Thymus (tissue), 11 donors: ENCODE measurements around the gene KCNA2. TPM values are rescaled to one million over a fixed set of nuclear protein-coding genes. Genes with fewer than 3 reads are reported as not detected.

ENCODE experiments used
- DNase-seq, 9 donors: peaks; one replicate each; pipeline ENCODE4 v3.0.0-alpha.2; 2013; ENCODE audit warnings: low spot score in 9 of 9, low read depth in 6 of 9, missing footprints in 1 of 9
- H3K27ac ChIP-seq, 2 donors: one replicate each; pipeline ENCODE4 v1.5.1; 2013; ENCODE audit warnings: control low read depth in 1 of 2, low read depth in 1 of 2, low read length in 1 of 2, mild to moderate bottlenecking in 1 of 2, moderate library complexity in 1 of 2
- H3K27me3 ChIP-seq, 2 donors: one replicate each; pipeline ENCODE4 v1.5.1; 2013; ENCODE audit warnings: low read length in 1 of 2; ENCODE audit not compliant: control insufficient read depth in 2 of 2, insufficient read depth in 1 of 2
- H3K36me3 ChIP-seq, 2 donors: one replicate each; pipeline ENCODE4 v1.5.1; 2013; ENCODE audit warnings: low read length in 1 of 2, mild to moderate bottlenecking in 1 of 2, moderate library complexity in 1 of 2; ENCODE audit not compliant: control insufficient read depth in 2 of 2, insufficient read depth in 2 of 2
- H3K4me1 ChIP-seq, 2 donors: one replicate each; pipeline ENCODE4 v1.5.1; 2013; ENCODE audit warnings: low read length in 2 of 2; ENCODE audit not compliant: control insufficient read depth in 2 of 2, insufficient read depth in 2 of 2
- H3K4me3 ChIP-seq, 2 donors: one replicate each; pipeline ENCODE4 v1.5.1; 2013; ENCODE audit warnings: low read length in 2 of 2, control low read depth in 1 of 2, mild to moderate bottlenecking in 1 of 2
- H3K9me3 ChIP-seq, 2 donors: one replicate each; pipeline ENCODE4 v1.5.1; 2013; ENCODE audit warnings: low read length in 1 of 2, mild to moderate bottlenecking in 1 of 2; ENCODE audit not compliant: control insufficient read depth in 2 of 2, insufficient read depth in 1 of 2
- WGBS: extraction: QIAGEN DNeasy Blood & Tissue Kit; methylation state at CpG from one replicate; pipeline ENCODE4 v1.1.7; 2013; 5-methylcytosine and 5-hydroxymethylcytosine counted together
- polyA plus RNA-seq: library from polyadenylated mRNA; stranded (reverse); fragments of 200-250 nt; gene quantifications from one replicate; pipeline ENCODE4 v1.2.3, GENCODE V29; 2013
- total RNA-seq: library from RNA; stranded (reverse); fragments of 120-200 nt; gene quantifications from one replicate; pipeline ENCODE4 v1.2.4, GENCODE V29; 2013
- donor health status: healthy.

KCNA2 gene
- total and polyA plus RNA-seq, 2 donors: 0.50 to 2.5 TPM

DNA sequence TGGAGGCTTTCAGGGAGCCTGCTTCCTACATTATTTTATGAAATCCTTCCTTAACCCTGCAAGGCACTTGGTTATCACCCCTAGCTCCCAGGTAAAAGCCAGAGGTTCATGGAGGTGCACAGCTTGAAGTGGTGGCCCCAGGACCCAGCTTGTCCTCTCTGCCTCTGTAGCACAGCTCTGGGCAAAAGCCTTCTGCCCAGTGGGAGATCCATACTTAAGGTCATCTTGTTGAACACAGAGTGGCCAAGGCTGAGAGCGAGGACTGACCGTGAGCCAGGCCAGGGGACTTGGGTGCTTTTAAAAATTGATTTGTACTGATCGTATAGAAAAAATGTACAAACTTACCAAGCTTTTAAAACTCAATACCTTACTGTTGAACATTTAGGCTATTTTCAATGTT is 33.4 kb downstream of the KCNA2 start:
- WGBS: 98% methylated on average over 3 of the region's 3 CpGs
- H3K36me3 ChIP-seq: no peaks in the 10 kb centered on the region
- no peak overlapping the region for H3K27ac ChIP-seq
- no peaks in the 10 kb centered on the region for H3K9me3 ChIP-seq
- no peak overlapping the region for H3K4me3 ChIP-seq
- H3K27me3 ChIP-seq: peaks cover 2 to 31% of the 10 kb centered on the region in 2 donors
- no peak for DNase-seq
- no peaks in the 10 kb centered on the region for H3K4me1 ChIP-seq

DNA sequence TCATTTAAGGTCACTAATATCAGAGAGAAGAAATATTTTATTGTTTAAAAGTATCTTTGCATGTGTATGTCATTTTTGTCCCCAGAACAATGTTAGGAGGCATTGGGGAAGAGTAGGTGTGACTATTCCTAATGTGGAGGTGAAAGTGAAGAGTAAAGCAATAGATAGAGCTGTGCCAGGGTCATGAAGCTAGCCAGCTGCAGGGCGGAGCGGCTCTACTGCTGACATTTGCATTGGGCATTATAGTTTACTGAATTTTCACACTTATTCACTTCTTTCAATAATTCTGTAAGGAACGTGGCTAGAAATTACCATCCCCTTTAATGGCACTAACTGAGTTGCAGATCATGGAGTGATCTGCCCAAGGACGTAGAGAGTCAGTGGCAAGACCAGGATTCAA is 35.3 kb downstream of the KCNA2 start:
- H3K9me3 ChIP-seq: no peaks in the 10 kb centered on the region
- peaks cover 2 to 37% of the 10 kb centered on the region in 2 donors for H3K27me3 ChIP-seq
- no peaks in the 10 kb centered on the region for H3K36me3 ChIP-seq
- DNase-seq: no peak
- H3K4me1 ChIP-seq: no peaks in the 10 kb centered on the region
- 79% methylated on average over 4 of the region's 4 CpGs for WGBS
- H3K4me3 ChIP-seq: no peak overlapping the region
- no peak overlapping the region for H3K27ac ChIP-seq

DNA sequence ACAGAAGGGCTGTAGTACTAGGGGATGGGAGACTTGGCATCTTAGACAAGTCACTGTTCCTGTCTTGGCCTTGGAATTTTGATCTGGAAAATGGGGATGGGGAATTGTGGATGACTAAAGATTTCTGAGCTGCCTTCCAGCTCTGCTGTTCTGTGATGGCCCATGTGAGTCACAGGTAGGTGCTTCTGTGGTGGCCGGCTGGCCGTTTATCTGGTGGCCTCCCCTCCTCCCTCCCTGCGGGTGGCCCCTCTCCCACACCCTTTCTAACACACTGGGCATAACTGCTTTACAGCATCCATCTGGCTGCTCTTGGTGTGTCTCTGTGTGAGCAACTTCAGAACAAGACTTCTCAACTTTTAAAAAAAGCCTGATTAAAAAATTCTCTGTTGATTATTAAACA is 35.9 kb downstream of the KCNA2 start:
- Histone ChIP-seq H3K27me3 (peaks cover 2 to 41% of the 10 kb centered on the region in 2 donors), H3K27ac (no peak overlapping the region), H3K4me1 (no peaks in the 10 kb centered on the region), H3K36me3 (no peaks in the 10 kb centered on the region), H3K4me3 (no peak overlapping the region), H3K9me3 (no peaks in the 10 kb centered on the region)
- WGBS: 49% methylated on average over 3 of the region's 3 CpGs
- no peak for DNase-seq

DNA sequence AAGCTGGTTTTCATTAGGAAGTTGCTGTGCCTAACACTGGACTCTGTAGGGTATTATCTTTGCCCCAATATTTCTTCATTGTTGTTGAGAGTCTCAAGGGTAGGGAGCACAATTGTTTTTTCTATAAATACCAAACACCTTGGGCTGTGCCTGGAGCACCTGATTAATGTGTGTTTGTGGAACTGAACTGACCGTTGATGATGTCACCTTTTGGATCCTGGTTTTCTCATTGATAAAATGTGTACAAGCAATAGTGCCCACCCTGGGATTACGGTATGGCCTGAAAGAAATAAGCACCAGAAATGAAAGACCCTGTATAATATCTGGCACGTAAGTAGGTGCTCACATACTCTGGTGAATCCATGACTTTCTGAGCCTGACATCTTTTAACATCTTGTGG is 39.3 kb downstream of the KCNA2 start:
- H3K9me3 ChIP-seq: no peaks in the 10 kb centered on the region
- DNase-seq: no peak
- no peak overlapping the region for H3K4me3 ChIP-seq
- H3K36me3 ChIP-seq: no peaks in the 10 kb centered on the region
- 95% methylated on average over 3 of the region's 3 CpGs for WGBS
- H3K4me1 ChIP-seq: no peaks in the 10 kb centered on the region
- H3K27ac ChIP-seq: no peak overlapping the region
- H3K27me3 ChIP-seq: peaks cover 5 to 34% of the 10 kb centered on the region in 2 donors

DNA sequence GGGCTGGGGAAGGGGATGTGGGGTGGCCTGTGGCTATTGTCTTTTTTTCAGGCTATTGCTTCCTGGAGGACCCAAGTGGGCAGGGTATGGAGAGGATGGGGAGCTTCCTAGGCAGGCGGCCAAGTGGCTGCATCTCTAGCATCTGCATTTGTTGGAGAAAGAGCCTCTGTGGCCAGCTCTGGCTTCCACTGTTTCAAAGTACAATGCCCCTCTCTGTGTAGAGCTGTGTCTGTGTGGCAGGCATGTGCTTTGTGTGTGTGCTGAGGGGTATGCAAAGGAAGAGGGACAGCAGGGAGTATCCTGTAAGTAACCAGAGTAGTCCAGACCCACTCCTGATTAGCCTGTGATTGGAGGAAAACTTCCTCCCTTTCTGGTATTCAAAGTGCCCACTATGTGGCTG is 40.6 kb downstream of the KCNA2 start:
- no peaks in the 10 kb centered on the region for H3K4me1 ChIP-seq
- H3K27ac ChIP-seq: no peak overlapping the region
- H3K9me3 ChIP-seq: no peaks in the 10 kb centered on the region
- WGBS: 89% methylated on average over 1 of the region's 1 CpG
- H3K4me3 ChIP-seq: no peak overlapping the region
- DNase-seq: no peak
- H3K36me3 ChIP-seq: no peaks in the 10 kb centered on the region
- peaks cover 3 to 36% of the 10 kb centered on the region in 2 donors for H3K27me3 ChIP-seq

DNA sequence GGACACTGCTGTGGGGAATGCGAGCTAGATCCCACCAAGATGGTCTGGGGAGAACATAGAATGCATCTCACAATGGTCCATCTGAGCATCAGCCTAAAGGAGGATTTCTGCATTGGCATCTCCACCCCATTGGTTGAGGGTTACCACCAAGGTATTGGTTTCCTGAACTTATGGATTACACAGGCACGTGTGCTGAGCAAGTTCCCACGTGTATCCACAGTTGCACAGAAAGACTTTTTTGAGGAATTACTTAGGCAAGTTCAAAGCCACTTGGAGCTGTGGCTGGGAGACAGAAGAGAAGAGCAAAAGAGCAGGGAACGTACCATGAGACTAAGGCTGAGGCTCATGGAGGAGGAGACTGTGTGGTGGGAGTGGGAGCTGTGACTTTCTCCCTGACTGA is 43.1 kb downstream of the KCNA2 start:
- H3K36me3 ChIP-seq: no peaks in the 10 kb centered on the region
- WGBS: 93% methylated on average over 4 of the region's 4 CpGs
- no peak overlapping the region for H3K4me3 ChIP-seq
- no peaks in the 10 kb centered on the region for H3K9me3 ChIP-seq
- H3K27ac ChIP-seq: no peak overlapping the region
- no peak for DNase-seq
- H3K27me3 ChIP-seq: peaks cover 4 to 42% of the 10 kb centered on the region in 2 donors
- H3K4me1 ChIP-seq: no peaks in the 10 kb centered on the region

DNA sequence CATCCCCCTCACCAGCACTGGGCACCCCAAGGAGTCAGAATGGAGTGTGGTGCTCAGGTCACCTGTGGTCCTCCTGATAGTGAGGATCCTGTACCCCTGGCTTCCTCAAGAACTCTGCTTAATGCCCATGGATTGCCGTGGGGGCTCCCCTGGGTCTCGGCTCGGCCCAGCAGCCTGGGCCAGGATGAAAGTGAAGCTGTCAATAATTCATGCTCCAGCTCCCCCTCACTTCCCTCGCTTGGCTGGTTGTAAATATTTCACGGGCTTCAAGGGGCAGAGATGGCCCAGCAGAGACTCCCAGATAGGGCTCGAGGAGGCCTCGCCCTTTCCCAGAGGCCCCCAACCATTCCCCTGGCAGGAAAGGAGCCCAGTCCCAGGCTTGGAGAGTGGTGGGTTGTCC is 44.6 kb downstream of the KCNA2 start:
- H3K36me3 ChIP-seq: no peaks in the 10 kb centered on the region
- H3K27me3 ChIP-seq: peaks cover 5 to 51% of the 10 kb centered on the region in 2 donors
- no peak overlapping the region for H3K27ac ChIP-seq
- no peaks in the 10 kb centered on the region for H3K4me1 ChIP-seq
- no peak overlapping the region for H3K4me3 ChIP-seq
- 94% methylated on average over 7 of the region's 7 CpGs for WGBS
- DNase-seq: no peak
- no peaks in the 10 kb centered on the region for H3K9me3 ChIP-seq

DNA sequence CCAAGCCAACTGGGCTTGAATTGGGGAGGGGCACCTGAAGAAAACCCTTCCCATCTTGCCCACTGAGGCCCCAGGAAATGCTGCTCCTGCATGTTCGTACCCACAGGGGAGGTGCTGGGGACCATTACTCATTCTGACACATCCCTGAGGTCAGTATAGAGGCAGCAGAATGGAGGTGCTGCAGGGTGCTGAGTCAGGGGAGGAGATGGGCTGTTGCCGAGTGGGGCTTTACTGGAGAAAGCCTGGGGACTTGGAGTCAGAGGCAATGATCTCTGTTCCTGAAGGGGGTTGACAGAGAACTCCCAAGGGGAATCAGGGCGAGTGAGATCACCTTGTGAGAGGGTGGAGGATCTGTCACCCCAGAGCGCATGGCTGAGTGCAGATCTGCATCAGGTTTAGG is 47.0 kb downstream of the KCNA2 start:
- peaks cover 0 to 5% of the 10 kb centered on the region in 2 donors for H3K4me1 ChIP-seq
- DNase-seq: no peak
- no peak overlapping the region for H3K4me3 ChIP-seq
- H3K36me3 ChIP-seq: no peaks in the 10 kb centered on the region
- no peaks in the 10 kb centered on the region for H3K9me3 ChIP-seq
- 55% methylated on average over 4 of the region's 4 CpGs for WGBS
- H3K27ac ChIP-seq: no peak overlapping the region
- peaks cover 19 to 65% of the 10 kb centered on the region in 2 donors for H3K27me3 ChIP-seq

DNA sequence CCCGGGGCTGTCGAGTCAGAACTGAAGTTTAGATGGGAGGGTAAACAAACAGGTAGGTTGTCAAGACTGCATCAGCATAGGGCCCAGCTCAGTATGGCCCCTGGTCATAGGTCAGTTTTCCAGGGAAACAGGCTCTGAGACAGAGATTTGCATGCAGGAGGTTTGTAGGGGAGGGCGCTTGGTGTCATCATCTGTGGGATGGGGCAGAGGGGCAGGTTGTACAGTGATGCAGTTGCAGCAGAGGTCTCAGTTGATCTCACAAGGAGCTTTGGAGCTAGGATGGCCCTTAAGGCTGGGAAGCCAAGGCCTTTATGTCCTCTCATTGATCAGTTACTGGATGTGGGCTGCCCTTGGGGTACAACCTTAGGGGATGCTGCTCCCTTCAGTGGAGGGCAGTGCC is 48.7 kb downstream of the KCNA2 start:
- peaks cover 16 to 80% of the 10 kb centered on the region in 2 donors for H3K27me3 ChIP-seq
- DNase-seq: no peak
- H3K4me1 ChIP-seq: peaks cover 0 to 5% of the 10 kb centered on the region in 2 donors
- WGBS: 64% methylated on average over 3 of the region's 3 CpGs
- no peak overlapping the region for H3K27ac ChIP-seq
- H3K9me3 ChIP-seq: no peaks in the 10 kb centered on the region
- no peaks in the 10 kb centered on the region for H3K36me3 ChIP-seq
- no peak overlapping the region for H3K4me3 ChIP-seq

DNA sequence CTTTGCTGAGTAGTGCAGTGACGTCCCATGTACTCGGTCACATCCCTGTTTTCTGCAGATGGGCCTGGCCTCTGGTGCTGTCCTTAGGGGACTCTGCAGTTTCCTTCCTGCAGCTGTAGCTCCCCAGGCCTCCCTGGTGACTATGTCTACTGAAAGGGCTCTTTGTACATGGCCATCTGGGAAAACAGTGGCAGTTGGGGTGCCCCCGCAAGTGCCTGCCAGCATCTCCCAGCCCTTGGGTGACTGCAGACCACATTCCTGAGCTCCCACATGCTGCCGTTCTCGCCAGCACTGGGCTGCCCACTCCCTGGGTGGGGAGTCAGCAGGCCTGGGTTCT is 49.7 kb downstream of the KCNA2 start:
- 81% methylated on average over 5 of the region's 5 CpGs for WGBS
- Histone ChIP-seq H3K27me3 (peaks cover 16 to 83% of the 10 kb centered on the region in 2 donors), H3K4me3 (no peak overlapping the region)

More for the DNA sequence above, 49.7 kb downstream of the KCNA2 start:
- Histone ChIP-seq H3K27ac (no peak overlapping the region), H3K4me1 (peaks cover 0 to 5% of the 10 kb centered on the region in 2 donors), H3K36me3 (no peaks in the 10 kb centered on the region), H3K9me3 (no peaks in the 10 kb centered on the region)
- no peak for DNase-seq
